Mesodermal cell (in vitro differentiated cells): ENCODE data around the gene GPR142.

ENCODE experiments used
- H3K27ac ChIP-seq: 2 replicates; pipeline ENCODE4 v1.7.0; 2013; ENCODE audit warnings: mild to moderate bottlenecking, low read depth, low read length, moderate library complexity; ENCODE audit not compliant: severe bottlenecking
- H3K36me3 ChIP-seq: 2 replicates; pipeline ENCODE4 v1.7.1; 2013; ENCODE audit warnings: mild to moderate bottlenecking, low read length, moderate library complexity; ENCODE audit not compliant: control insufficient read depth, insufficient read depth
- H3K4me1 ChIP-seq: one replicate; pipeline ENCODE4 v1.7.1; 2013; ENCODE audit warnings: mild to moderate bottlenecking, low read length; ENCODE audit not compliant: insufficient read depth, control insufficient read depth, poor library complexity, severe bottlenecking
- H3K4me3 ChIP-seq: 2 replicates; pipeline ENCODE4 v1.7.0; 2013; ENCODE audit warnings: low read length, control low read depth, mild to moderate bottlenecking; ENCODE audit not compliant: insufficient read depth, poor library complexity, severe bottlenecking; ENCODE audit errors: extremely low read depth
- H3K9me3 ChIP-seq: 2 replicates; pipeline ENCODE4 v1.7.1; 2013; ENCODE audit warnings: mild to moderate bottlenecking, low read length, moderate library complexity; ENCODE audit not compliant: control insufficient read depth
- WGBS, 2 experiments: methylation state at CpG; one replicate each; pipeline ENCODE4 v1.1.5; 2013; ENCODE audit warnings: missing lambda C conversion rate in 2 of 2; ENCODE audit not compliant: insufficient coverage in 2 of 2; 5-methylcytosine and 5-hydroxymethylcytosine counted together

GPR142 gene

GRCh38 chr17:74345433-74346241 lies 21.7 kb upstream of the GPR142 start:
- Histone ChIP-seq H3K4me3 (no peak overlapping the region), H3K27ac (no peak overlapping the region), H3K4me1 (no peaks in the 10 kb centered on the region), H3K36me3 (no peaks in the 10 kb centered on the region), H3K9me3 (no peaks in the 10 kb centered on the region)
- whole genome bisulfite sequencing, 2 experiments = 82 to 86% methylated on average over 10 to 11 of the region's 13 CpGs

- Histone ChIP-seq H3K27ac (no peak overlapping the region), H3K9me3 (no peaks in the 10 kb centered on the region), H3K36me3 (no peaks in the 10 kb centered on the region), H3K4me1 (no peaks in the 10 kb centered on the region), H3K4me3 (no peak overlapping the region)
- 86 to 98% methylated on average over 12 of the region's 14 CpGs for WGBS, 2 experiments
These were observed 19.7 kb upstream of the GPR142 start for GRCh38 chr17:74347646-74348045.

DNA sequence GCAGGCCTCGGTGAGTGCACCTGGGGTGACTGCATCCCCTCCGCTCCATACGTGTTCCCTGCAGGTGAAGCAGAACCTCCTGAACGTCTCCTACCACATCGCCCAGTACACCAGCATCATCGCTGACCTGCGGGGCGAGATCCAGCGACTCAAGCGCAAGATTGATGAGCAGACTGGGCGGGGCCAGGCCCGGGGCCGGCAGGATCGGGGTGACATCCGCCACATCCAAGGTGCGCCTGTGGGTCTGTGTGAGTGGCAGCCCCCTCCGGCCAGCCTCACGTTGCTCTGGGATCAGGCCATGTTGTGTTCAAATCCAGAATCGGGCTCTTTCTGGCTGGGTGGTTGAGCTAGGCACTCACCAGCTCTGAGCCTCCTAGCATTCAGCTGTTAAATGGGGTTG lies 18.2 kb upstream of the GPR142 start:
- H3K36me3 ChIP-seq = no peaks in the 10 kb centered on the region
- H3K4me3 ChIP-seq = no peak overlapping the region
- 86 to 89% methylated on average over 19 of the region's 19 CpGs for WGBS, 2 experiments
- no peak overlapping the region for H3K27ac ChIP-seq
- H3K9me3 ChIP-seq = no peaks in the 10 kb centered on the region
- H3K4me1 ChIP-seq = no peaks in the 10 kb centered on the region

DNA sequence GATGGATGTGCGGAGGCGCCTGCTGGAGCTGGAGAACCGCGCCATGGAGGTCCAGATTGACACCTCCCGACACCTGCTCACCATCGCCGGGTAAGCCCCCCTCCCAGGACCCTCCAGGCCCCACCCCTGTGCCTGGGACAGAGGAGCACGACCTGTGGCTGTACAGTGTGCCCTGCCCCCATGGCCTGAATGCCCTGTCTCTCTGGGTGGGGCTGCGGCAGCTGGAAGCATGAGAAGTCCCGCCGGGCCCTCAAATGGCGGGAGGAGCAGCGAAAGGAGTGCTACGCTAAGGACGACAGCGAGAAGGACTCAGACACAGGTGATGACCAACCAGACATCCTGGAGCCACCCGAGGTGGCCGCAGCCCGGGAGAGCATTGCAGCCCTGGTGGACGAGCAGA lies 16.8 kb upstream of the GPR142 start:
- 84 to 85% methylated on average over 19 to 20 of the region's 20 CpGs for WGBS, 2 experiments
- Histone ChIP-seq H3K27ac (no peak overlapping the region), H3K36me3 (no peaks in the 10 kb centered on the region), H3K4me3 (no peak overlapping the region), H3K4me1 (no peaks in the 10 kb centered on the region), H3K9me3 (no peaks in the 10 kb centered on the region)

- no peaks in the 10 kb centered on the region for H3K9me3 ChIP-seq
- no peak overlapping the region for H3K27ac ChIP-seq
- 4 to 6% methylated on average over 52 to 55 of the region's 55 CpGs for WGBS, 2 experiments
- H3K4me3 ChIP-seq = no peak overlapping the region
- H3K4me1 ChIP-seq = no peaks in the 10 kb centered on the region
- no peaks in the 10 kb centered on the region for H3K36me3 ChIP-seq
These were observed 15.6 kb upstream of the GPR142 start for GRCh38 chr17:74351552-74352210.

DNA sequence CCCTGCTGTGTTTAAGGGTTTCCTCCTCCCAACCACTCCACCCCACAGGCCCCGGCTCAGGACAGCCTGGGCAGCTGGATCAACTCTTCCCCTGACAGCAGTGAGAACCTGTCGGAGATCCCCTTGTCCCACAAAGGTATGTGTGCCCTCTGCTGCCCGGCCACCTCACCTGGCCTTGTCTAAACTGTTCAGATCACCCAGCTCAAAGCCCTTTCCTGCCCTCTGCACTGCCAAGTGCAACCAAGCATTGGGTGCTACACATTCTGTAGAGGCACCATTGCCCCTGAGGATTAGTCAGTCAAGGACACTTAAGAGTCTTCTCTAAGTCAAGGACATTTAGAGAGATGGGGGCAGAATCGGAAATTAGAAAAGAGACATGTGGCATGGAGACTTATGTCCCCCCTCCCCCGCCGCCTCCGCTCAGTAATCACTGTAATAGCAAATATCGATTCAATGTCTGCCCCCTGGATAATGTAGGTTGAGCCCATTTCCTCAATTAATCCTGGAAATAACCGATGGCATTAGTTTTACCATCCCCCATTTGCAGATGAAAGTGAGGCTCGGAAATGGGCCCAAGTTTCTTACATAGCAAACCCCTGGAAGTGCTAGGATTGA lies 13.8 kb upstream of the GPR142 start:
- WGBS, 2 experiments = 75 to 90% methylated on average over 9 to 10 of the region's 10 CpGs
- H3K4me3 ChIP-seq = no peak overlapping the region
- no peaks in the 10 kb centered on the region for H3K4me1 ChIP-seq
- H3K36me3 ChIP-seq = no peaks in the 10 kb centered on the region
- no peaks in the 10 kb centered on the region for H3K9me3 ChIP-seq
- no peak overlapping the region for H3K27ac ChIP-seq

DNA sequence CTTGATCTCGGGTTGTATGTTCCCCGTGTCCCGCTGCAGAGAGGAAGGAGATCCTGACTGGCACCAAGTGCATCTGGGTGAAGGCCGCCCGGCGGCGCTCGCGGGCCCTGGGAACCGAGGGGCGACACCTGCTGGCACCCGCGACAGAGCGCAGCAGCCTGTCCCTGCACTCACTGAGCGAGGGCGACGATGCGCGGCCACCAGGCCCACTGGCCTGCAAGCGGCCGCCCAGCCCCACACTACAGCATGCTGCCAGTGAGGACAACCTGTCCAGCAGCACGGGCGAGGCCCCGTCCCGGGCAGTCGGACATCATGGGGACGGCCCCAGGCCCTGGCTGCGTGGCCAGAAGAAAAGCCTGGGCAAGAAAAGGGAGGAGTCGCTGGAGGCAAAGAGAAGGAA lies 13.2 kb upstream of the GPR142 start:
- no peaks in the 10 kb centered on the region for H3K4me1 ChIP-seq
- H3K4me3 ChIP-seq = no peak overlapping the region
- no peak overlapping the region for H3K27ac ChIP-seq
- H3K9me3 ChIP-seq = no peaks in the 10 kb centered on the region
- 11 to 14% methylated on average over 20 to 29 of the region's 29 CpGs for WGBS, 2 experiments
- no peaks in the 10 kb centered on the region for H3K36me3 ChIP-seq

- H3K9me3 ChIP-seq = no peaks in the 10 kb centered on the region
- 84% methylated on average over 6 to 8 of the region's 10 CpGs for WGBS, 2 experiments
These were observed 12.7 kb upstream of the GPR142 start for GRCh38 chr17:74354561-74354960.

GRCh38 chr17:74355065-74355464 lies 12.2 kb upstream of the GPR142 start:
- H3K27ac ChIP-seq = no peak overlapping the region
- 76 to 93% methylated on average over 4 to 6 of the region's 8 CpGs for WGBS, 2 experiments
- no peaks in the 10 kb centered on the region for H3K4me1 ChIP-seq
- no peak overlapping the region for H3K4me3 ChIP-seq
- H3K36me3 ChIP-seq = no peaks in the 10 kb centered on the region
- H3K9me3 ChIP-seq = no peaks in the 10 kb centered on the region

More at GRCh38 chr17:74354561-74354960, 12.7 kb upstream of the GPR142 start:
- Histone ChIP-seq H3K27ac (no peak overlapping the region), H3K4me3 (no peak overlapping the region), H3K4me1 (no peaks in the 10 kb centered on the region), H3K36me3 (no peaks in the 10 kb centered on the region)

GRCh38 chr17:74356646-74357465 lies 10.4 kb upstream of the GPR142 start:
- no peaks in the 10 kb centered on the region for H3K9me3 ChIP-seq
- WGBS, 2 experiments = 6% methylated on average over 90 to 105 of the region's 105 CpGs
- no peak overlapping the region for H3K27ac ChIP-seq
- H3K4me1 ChIP-seq = peaks cover 4% of the 10 kb centered on the region
- peak overlapping the region; percentile 19 for H3K4me3 ChIP-seq
- no peaks in the 10 kb centered on the region for H3K36me3 ChIP-seq
